NT2/D1 (cell line): ENCODE results near the gene TTC38.

ENCODE experiments used
- SUZ12 ChIP-seq: IDR thresholded peaks from 2 replicates; pipeline ENCODE4 v1.6.1; 2011; ENCODE audit not compliant: insufficient read length, insufficient read depth; ENCODE audit errors: extremely low read depth
- YY1 ChIP-seq: IDR thresholded peaks from 2 replicates; pipeline ENCODE4 v1.6.1; 2011; ENCODE audit not compliant: insufficient read length, insufficient read depth
- ZNF274 ChIP-seq: IDR thresholded peaks from 2 replicates; pipeline ENCODE4 v1.6.1; 2011; ENCODE audit warnings: mild to moderate bottlenecking, low read depth, low read length

DNA sequence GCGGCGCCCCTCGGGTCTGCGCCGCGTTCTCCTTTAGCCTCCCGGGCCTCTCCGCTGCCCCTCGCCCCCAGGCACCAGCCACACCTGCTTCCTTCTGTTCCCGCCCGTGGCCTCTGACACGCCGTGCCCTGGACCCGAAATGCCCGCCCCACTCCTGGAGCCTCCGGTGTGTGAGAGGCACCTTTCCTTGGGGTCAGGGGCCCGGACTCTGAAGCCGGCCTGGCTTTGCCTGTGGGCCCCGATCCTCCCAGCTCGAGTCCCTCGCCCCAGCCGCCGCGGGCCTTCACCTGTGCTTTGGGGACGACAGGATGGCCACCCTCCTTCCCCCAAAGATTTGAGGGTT is 17.1 kb upstream of the TTC38 start:
- TF ChIP-seq YY1 (no peak), ZNF274 (no peak), SUZ12 (no peak)
